ENCODE results near the gene MAGED2.

DNA sequence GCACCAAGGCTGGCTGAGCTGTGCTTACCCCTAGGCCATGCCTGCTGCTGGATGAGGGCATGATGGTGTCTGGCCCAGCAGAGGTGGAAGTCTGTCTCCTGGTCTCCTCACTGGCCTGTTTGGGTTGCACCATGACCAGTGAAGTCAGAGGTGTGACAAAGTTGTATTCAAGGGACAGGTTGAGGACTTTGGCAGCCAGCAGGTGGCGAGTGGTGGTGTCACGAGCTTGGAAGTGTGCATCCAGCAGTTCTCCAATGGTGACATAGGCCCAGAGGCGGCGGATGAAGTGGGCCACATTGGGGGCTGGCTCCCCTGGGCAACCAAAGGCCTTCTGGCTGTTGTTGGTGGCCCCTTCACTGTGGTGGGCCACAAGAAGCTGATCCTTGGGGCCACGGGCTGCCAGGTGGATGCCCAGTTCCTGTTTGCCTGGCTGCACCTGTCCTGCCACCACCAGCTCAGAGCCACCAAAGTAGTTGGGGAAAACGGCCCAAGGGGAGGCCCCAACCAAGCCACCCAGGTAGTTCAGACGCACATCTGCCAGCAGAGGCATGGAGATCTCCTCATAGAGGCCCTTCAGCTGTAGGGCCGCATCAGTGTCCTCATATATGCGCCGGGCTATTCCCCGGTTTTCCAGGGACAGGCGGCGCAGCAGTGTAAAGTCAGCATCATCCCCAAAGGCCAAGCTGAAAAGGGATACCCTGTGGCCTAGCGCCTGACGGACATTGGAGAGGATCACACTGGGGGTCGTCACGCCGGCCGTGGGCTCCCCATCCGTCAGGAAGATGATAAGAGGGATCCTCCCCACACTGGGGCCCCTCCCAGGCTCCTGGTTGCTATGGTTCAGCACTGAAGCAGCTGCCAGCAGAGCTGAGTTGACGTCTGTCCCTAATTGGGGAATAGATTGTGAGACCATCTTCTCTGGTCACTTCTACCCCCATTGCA, 49.2 kb upstream of the MAGED2 start:
- TF ChIP-seq, protein P1, sequence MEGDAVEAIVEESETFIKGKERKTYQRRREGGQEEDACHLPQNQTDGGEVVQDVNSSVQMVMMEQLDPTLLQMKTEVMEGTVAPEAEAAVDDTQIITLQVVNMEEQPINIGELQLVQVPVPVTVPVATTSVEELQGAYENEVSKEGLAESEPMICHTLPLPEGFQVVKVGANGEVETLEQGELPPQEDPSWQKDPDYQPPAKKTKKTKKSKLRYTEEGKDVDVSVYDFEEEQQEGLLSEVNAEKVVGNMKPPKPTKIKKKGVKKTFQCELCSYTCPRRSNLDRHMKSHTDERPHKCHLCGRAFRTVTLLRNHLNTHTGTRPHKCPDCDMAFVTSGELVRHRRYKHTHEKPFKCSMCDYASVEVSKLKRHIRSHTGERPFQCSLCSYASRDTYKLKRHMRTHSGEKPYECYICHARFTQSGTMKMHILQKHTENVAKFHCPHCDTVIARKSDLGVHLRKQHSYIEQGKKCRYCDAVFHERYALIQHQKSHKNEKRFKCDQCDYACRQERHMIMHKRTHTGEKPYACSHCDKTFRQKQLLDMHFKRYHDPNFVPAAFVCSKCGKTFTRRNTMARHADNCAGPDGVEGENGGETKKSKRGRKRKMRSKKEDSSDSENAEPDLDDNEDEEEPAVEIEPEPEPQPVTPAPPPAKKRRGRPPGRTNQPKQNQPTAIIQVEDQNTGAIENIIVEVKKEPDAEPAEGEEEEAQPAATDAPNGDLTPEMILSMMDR (IDR thresholded peaks at IDR 0.05 in 2 of 3, conservative IDR thresholded peaks at IDR 0.05 in 1 of 3; ENCODE audit: control insufficient read depth in 2 of 3, extremely low read depth in 1 of 3, insufficient read depth in 1 of 3, low read depth in 3 of 3, low read length in 3 of 3), result no peak
- TF ChIP-seq ZNF274 (IDR thresholded peaks at IDR 0.05; ENCODE audit: insufficient read depth, insufficient read length) (no peak), NFXL1 (IDR thresholded peaks at IDR 0.05; ENCODE audit: borderline replicate concordance) (no peak), ETV6 (conservative IDR thresholded peaks at IDR 0.05 in 1 of 2, IDR thresholded peaks at IDR 0.05 in 1 of 2; ENCODE audit: borderline replicate concordance in 1 of 2, low read depth in 1 of 2) (no peak), MYC (IDR thresholded peaks at IDR 0.05; ENCODE audit: insufficient read depth, insufficient read length, insufficient replicate concordance, low read length, severe bottlenecking) (no peak), SREBF2 (IDR thresholded peaks at IDR 0.05; ENCODE audit: low read length) (no peak), CBFB (IDR thresholded peaks at IDR 0.05; ENCODE audit: low read depth) (no peak), TCF3 (IDR thresholded peaks at IDR 0.05; ENCODE audit: borderline replicate concordance, insufficient read depth, low read depth, low read length) (no peak), CHD1 (IDR thresholded peaks at IDR 0.05; ENCODE audit: low read depth, low read length) (no peak), CREB1 (IDR thresholded peaks at IDR 0.05; ENCODE audit: low read depth) (no peak)
- TF ChIP-seq, protein P2, sequence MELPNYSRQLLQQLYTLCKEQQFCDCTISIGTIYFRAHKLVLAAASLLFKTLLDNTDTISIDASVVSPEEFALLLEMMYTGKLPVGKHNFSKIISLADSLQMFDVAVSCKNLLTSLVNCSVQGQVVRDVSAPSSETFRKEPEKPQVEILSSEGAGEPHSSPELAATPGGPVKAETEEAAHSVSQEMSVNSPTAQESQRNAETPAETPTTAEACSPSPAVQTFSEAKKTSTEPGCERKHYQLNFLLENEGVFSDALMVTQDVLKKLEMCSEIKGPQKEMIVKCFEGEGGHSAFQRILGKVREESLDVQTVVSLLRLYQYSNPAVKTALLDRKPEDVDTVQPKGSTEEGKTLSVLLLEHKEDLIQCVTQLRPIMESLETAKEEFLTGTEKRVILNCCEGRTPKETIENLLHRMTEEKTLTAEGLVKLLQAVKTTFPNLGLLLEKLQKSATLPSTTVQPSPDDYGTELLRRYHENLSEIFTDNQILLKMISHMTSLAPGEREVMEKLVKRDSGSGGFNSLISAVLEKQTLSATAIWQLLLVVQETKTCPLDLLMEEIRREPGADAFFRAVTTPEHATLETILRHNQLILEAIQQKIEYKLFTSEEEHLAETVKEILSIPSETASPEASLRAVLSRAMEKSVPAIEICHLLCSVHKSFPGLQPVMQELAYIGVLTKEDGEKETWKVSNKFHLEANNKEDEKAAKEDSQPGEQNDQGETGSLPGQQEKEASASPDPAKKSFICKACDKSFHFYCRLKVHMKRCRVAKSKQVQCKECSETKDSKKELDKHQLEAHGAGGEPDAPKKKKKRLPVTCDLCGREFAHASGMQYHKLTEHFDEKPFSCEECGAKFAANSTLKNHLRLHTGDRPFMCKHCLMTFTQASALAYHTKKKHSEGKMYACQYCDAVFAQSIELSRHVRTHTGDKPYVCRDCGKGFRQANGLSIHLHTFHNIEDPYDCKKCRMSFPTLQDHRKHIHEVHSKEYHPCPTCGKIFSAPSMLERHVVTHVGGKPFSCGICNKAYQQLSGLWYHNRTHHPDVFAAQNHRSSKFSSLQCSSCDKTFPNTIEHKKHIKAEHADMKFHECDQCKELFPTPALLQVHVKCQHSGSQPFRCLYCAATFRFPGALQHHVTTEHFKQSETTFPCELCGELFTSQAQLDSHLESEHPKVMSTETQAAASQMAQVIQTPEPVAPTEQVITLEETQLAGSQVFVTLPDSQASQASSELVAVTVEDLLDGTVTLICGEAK (IDR thresholded peaks at IDR 0.05; ENCODE audit: borderline replicate concordance), result no peak

Measured in GM12878 (cell line).